Activated T-helper 1 cell treated with anti-CD3 and anti-CD28 coated beads, Interleukin-2, amount 50 U/mL, for 16 hours (primary cell): ENCODE data around the gene SYNPO.

ENCODE experiments used
- DNase-seq, 2 donors: peaks; one replicate each; pipeline ENCODE4 v3.0.0-alpha.2; 2020; ENCODE audit warnings: low read depth in 1 of 2, low spot score in 1 of 2

Gene SYNPO

DNA sequence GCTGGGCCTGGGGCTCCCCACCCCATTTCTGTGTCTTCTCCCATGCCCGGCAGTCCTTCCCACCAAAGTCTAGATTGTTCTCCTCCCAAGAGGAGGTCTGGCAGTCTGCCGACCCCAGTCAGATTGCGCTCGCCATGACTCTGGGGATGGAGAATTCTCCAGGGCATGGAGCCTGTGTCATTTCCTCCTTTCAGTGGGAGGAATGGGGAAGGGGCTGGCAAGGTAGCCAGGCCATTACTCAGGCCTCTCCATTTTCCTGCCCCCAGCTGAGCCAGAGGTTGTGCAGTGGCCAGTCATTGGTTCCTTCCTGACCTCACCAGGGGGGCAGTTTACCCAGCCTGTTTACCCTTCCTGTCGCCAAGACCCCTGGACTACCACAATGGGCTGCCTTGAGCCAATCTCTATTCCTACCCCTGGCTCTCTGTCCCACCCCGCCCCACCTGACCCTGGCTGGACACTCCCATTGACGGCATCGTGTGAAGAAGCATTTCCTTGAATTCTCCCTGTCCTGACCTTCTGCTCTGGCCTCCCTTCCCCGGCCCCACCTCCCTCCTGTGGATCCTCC lies 628 bp downstream of the SYNPO start:
- no peak for DNase-seq

DNA sequence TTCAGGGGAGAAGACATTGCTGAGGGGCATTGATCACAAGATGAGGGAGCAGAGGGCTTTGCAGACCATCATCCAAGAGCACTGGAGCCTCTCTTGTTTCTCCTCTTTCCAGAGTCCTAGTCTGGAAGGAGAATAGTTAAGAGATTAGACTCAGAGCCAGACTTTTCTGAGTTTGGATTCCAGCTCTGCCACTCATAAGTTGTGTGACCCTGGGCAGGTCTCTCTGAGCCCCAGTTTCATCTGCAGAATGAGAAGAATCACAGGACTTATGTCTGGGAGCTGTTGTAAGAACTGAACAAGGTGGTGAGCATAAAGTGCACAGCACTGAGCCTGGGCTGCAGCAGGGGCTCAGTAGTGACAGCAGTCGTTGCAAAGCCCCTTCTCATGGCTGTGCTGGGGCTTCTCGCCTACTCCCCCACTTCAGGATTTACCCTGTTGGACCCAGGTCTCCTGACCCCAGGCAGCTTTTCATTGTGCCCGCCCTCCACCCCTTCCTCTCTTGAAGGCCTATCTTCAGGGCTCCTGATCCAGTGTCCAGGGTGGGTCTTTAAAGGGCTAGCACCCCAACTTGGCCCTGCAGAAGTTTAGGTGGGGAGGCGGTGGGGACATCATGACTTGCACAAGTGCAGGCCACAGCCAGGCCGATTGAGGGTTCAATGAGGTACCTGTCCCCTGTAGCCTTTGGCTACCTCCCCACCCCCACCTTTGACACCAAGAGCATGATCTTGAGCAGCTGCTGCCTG lies 1.5 kb downstream of the SYNPO start:
- no peak for DNase-seq

DNA sequence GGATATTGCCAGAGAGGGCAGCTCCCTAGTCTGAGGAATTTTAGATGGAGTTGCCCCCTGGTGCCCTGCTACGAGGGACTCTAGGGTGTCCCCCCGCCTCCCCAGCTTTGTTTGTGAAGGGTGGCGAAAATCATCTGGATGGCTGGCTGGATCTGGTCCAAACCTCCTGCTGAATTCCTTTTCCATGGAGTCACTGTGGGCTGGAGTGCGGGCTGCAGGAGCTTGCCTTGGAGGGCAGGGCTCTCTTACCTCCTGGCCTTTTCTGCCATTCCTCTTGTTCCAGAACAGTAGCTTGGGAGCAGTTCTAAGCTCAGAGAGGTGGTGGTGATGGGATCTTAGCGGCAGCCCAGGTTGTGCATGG lies 2.1 kb downstream of the SYNPO start:
- no peak for DNase-seq

DNA sequence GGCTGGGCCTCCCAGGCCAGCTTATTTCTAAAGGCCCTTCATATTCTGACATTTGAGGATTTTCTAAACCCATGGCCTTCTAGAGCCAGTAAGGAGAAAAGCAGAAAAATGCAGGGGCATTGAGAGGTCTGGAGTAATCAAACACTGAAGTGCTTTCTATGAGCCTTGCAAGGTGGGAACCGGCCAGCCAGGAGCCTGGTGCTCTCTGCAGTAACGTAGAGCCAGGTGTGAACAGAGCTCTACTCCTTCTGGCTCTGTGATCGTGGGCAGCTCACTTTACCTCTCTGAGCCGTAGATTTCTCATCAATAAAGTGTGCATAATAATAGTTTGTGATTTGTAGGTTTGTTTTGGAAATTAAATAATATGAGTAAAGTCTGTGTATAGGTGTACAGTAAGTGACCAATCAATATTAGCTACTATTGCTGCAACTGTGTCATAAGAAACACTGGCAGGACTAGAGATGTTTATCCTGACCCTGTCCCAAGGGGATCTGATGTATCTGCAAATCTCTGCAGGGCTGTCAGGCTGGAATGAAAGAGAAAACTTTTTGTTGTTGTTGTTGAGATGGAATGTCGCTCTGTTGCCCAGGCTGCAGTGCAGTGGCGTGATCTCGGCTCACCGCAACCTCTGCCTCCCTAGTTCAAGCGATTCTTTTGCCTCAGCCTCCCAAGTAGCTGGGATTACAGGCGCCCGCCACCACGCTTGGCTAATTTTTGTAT lies 2.7 kb downstream of the SYNPO start:
- DNase-seq, result no peak

DNA sequence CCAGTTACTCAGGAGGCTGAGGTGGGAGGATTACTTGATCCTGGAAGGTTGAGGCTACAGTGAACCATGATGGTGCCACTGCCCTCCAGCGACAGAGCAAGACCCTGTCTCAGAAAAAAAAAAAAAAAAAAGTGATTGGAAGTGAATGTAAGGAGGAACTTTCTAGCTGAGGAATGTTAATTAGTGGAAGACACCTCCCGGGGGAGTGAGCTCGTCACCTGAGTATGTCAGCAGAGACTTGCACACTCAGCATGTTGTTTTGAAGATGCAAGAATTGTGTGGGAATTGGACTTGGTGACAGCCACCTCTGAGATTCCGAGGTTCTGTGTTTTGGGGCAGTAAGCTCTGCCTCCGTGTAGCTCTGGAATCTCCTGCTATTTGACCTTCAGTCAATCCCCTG lies 3.6 kb downstream of the SYNPO start:
- DNase-seq, result no peak

DNA sequence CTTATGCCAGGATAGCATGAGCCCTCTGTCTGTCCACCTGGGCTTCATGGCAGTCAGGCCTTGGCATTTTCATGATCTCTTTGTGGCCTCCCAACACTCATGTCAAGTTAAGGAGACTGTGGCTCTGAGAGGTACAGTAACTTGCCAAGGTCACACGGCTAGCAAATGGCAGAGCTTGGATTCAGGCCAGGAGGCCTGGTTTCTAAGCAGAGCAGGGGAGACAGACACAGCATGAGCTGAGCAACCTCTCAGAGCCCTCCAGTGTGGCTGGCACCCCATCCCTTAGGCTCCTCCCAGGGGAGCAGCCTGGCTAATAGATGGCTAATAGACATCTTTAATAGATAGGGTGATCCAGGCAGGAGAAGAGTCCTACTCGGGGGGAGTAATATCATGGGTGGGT lies 4.1 kb downstream of the SYNPO start:
- DNase-seq, result no peak

DNA sequence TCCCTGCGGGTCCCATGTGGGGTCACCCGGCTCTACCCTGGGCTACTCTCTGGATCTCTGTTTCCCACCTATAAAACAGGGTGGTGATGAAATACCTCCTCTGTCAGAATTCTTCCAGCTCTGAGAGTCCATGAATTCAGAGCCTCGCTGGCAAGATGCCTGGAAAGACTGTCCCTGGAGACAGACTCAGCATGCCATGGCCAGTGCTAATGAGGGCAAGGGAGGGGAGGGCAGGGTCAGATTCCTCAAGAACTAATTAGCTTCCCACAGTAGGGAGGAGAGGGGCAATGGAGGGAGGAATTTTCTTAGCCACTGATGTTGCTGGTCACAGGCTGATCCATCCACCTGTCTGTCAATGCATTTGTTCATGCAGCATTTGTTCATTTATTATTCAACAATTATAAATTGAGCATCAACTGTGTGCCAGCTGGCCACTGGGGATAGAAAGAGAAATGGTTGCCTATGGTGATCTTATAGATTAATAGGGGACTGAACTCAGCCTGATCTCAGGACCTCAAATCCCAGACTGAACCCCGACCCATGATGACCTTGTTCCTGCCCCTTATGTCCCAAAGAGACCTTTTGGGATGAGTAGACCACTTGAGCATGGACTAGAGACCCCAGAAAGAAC lies 4.7 kb downstream of the SYNPO start:
- no peak for DNase-seq

DNA sequence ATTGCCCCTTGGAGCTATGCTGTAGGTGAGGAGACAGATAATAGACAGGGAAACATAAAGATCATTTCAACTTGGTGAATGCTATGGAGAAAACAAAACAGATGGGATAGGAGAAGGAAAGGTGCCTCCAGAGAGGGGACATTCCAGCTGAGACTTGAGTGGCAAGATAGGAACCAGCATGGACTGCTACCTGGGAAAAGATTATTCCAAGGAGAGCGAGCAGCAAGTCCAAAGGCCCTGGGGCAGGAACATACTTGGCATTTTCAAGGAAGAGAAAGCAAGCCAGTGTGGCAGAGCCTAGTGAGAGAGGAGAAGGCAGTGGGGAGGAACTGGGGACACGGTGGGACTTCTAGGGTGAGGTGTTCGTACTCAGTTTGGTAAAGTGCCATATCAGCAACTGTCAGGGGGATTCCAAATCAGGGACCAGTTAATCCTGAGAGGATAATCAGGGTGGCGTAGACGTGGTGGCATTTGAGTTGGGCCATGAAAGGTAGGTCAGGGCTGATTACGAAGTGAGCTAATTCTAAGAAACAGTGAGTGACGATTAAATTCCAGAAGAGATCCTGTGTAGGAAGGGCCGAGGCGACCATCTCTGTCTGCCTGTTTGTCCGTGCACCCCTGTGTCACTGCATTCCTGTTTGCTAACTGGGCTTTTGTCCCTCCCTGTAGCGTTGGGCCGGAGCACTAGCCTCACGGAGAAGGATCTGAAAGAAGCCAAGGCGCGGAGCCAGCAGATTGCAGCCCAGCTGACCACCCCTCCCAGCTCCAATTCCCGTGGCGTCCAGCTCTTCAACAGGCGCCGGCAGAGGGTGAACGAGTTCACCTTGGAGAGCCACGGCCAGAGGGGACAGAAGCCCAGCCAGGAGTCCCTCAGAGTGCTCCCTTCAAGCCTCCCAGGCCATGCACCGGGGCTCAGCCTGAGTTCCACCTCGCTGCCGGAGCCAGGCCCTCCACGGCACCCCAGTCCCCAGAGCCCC lies 7.1 kb downstream of the SYNPO start:
- DNase-seq, result no peak

DNA sequence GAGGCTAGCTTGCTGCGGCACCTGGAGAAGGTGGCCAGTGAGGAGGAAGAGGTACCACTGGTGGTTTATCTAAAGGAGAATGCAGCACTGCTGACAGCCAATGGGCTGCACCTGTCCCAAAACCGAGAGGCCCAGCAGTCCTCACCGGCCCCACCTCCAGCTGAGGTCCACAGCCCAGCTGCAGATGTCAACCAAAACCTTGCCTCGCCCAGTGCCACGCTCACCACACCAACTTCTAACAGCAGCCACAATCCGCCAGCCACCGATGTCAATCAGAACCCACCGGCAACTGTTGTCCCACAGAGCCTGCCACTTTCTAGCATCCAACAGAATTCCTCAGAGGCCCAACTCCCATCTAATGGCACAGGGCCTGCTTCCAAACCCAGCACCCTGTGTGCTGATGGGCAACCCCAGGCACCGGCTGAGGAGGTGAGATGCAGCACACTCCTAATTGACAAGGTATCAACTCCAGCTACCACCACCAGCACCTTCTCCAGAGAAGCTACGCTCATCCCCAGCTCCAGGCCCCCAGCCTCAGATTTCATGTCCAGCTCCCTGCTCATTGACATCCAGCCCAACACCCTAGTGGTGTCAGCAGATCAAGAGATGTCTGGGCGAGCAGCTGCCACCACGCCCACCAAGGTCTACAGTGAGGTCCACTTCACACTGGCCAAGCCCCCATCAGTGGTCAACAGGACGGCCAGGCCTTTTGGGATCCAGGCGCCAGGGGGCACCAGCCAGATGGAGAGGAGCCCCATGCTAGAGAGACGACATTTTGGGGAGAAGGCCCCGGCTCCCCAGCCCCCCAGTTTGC lies 8.0 kb downstream of the SYNPO start:
- DNase-seq, result no peak

DNA sequence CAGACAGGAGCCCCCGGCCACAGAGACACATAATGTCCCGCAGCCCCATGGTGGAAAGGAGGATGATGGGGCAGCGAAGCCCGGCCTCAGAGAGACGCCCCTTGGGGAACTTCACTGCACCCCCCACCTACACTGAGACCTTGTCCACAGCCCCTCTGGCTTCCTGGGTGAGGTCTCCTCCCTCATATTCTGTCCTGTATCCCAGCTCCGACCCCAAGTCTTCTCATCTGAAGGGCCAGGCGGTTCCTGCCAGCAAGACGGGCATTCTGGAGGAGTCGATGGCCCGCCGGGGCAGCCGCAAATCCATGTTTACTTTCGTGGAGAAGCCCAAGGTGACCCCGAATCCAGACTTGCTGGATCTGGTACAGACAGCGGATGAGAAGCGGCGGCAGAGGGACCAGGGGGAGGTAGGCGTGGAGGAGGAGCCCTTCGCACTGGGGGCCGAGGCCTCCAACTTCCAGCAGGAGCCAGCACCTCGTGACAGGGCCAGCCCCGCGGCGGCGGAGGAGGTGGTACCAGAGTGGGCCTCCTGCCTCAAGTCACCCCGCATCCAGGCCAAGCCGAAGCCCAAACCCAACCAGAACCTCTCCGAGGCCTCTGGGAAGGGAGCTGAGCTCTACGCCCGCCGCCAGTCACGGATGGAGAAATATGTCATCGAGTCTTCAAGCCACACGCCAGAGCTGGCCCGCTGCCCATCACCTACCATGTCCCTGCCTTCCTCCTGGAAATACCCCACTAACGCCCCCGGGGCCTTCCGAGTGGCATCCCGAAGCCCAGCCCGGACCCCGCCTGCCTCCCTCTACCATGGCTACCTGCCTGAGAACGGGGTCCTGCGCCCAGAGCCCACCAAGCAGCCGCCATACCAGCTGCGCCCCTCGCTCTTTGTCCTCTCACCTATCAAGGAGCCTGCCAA lies 8.9 kb downstream of the SYNPO start:
- no peak for DNase-seq

DNA sequence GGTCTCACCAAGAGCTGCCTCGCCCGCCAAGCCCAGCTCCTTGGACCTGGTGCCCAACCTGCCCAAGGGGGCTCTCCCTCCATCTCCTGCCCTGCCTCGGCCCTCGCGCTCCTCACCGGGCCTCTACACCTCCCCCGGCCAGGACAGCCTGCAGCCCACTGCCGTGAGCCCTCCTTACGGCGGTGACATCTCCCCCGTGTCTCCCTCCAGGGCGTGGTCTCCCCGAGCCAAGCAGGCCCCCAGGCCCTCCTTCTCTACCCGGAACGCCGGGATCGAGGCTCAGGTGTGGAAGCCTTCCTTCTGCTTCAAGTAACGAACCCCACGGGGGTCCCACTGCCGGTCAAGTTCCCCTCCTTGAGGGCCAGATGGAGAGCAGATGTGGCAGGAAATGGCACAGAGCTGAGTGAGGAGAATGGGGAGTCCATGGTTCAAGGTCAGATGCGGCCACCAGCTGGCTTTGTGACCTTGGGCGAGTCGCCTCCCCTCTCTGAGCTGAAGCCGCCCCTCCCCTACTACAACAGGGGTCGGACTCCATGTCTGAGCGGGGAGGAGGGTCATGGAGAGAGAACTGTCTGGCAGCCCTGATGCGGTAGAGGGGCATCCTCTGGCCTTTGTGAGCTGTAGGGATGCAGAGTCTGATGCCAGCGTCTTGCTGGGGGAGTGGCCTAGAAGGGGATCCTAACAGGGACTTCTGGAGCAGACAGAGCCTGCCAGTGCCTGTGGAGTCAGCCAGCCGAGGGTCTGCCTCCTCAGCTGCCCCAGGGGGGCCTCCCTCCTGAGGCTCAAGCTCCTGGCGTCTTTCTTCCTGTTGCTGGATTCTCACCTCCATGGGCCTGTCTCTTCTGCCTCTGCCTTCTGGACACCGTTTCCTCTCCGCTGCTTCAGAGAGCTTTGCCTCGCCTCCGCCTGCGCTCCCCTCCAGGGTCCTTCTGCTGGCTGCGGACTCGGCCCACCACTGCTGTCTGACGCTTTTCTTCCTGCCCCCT lies 9.9 kb downstream of the SYNPO start:
- DNase-seq, result no peak

DNA sequence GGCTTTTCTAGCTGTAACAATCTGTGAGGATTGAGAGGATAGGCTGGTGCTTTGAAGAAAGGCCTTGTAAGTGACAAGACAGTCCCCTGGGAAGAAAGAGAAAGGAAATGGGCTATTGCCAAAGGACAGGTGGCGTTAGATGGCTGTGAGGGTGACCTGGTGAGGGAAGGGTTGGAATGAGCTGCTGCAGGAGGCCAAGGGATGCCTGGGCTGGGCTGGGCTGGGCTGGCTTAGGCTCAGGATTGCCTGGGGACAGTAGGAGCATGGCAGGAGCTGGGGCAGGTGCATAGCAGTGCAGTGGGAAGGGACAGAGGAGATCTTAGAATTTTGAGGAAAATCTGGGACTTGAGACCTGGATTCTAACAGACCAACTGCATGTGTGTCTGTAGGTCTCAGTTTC lies 10.9 kb downstream of the SYNPO start:
- no peak for DNase-seq

DNA sequence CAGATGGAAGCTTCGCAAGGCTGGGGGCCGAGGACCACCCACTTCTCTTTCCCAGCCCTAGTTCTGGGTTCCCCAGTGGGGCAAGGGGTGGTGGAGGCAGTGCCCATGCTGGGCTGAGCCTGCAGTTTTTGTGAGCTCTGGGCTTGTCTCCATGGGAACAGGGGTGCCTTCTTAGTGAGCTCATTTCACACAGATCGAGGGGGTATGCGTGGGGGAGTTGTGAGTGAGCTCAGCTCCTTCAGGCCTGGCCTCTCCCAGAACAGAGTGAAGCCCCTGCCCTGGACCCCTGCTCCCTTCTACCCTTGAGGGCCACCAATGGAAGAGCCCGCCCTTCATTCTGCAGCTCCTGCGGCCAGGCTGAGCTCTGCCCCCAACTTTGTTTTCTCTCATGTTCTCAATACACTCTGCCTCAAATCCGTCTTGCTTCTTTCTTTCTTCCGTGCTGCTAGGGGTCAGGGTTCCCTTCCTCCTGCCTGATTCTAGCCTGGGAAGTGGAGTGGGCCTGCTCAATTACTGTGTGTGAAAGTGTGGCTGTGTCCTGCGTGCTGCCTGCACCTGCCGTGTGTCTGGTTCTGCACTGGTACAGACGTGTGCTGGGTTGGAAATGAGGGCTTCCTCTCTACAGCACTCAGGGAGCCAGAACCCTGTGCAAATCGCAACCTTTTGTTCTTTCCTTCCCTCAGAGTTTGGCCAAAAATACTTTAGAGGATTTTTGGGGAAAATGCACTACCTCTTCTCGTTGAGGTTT lies 11.6 kb downstream of the SYNPO start:
- no peak for DNase-seq

DNA sequence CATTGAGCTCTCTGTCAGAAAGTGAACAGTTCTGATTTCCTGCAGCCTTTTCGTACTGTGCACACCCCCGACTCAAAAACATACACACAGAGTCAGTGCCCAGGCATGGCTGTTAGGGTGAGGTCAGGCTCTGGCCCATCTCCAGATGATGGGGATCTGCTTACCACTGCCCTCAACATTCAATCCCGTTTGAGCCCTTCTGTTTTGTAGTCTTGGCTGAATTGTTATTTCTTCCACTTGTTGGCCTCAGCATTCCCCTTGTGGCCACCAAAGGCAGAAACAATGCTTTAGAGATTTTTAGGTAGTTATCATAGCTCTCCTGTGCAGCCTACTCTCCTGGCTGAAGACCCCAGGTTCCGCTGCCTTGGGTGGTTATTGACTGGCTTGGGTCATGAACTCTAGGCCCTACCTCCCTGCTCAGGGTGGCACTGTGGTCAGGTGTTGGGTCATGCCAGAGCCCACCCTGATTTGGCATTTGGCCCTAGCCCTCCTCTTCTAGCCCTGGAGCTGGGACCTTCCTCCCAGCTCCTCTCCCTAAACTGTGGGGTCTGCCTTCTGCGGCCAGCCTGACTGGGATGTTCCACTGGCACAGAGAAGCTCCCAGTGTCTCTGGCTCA lies 12.8 kb downstream of the SYNPO start:
- no peak for DNase-seq

DNA sequence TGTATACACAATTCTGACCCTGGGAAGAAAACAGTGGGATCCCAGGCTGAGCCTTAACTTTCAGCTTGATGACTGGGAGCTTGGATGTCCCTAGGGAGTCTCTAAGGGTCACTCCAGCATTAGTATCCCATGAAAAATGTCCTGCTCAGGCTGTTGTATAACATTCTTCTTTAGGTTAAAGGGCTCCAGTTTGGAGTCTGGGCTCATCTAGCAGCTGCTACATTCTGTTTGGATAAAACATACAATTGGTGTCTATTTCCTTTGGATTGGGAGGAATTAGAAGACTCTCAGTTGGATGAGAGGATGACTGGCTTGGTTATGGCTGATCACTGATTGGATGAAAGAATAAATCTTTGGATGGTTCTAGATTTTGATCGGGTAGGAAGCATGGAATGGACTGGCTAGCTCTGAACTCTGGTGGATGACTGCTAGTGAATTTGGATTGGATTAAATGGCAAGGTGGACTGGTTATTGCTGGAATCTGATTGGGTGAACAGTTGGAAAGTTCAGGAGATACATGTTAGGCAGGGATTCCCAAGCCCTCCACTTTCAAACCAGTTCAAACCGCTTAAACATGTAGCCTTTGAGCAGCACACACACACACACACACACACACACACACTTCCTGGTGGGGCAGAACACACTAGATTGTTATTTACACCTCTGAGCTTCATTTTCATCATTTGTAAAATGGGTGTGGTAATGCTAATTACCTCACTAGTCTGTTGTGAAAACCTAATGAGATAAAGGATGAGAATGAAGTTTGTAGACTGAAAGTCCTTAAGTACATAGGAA lies 13.5 kb downstream of the SYNPO start:
- no peak for DNase-seq

DNA sequence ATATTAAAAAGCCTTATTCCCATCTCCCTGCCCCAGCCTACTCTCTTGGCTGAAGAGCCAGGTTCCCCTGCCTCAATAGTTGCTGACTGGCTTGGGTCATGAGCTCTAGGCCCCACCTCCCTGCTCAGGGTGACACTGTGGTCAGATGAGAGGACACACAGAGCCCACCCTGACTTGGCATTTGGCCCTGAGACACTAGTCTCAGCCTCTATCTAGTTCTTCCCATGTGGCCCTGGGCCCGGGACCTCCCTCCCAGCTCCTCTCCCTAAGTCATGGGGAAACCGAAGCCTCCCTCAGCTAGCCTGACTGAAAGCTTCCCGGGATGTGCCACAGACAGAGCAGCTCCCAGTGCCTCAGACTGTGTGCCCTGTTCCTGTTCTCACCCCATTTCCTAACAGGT lies 14.8 kb downstream of the SYNPO start:
- DNase-seq, result no peak
